WERI-Rb-1 (cell line): ENCODE results near the gene LIMS1.
"Not testable (repeated sequence)": the region's sequence is repeated elsewhere in the genome, so short reads cannot be mapped to it uniquely, and the experiment has no call there.

ENCODE experiments used
- DNase-seq: peaks from one replicate; pipeline ENCODE4 v3.0.0-alpha.2; 2020
- H3K27ac ChIP-seq: fragments of 250-450 bp; sonication (Bioruptor Pico); 2 replicates; pipeline ENCODE4 v1.5.1; 2020; ENCODE audit warnings: mild to moderate bottlenecking, moderate library complexity
- H3K27me3 ChIP-seq: fragments of 250-450 bp; sonication (Bioruptor Pico); 2 replicates; pipeline ENCODE4 v1.5.1; 2021; ENCODE audit warnings: mild to moderate bottlenecking, low read depth, moderate library complexity; ENCODE audit not compliant: insufficient read depth, severe bottlenecking
- H3K36me3 ChIP-seq: fragments of 250-450 bp; sonication (Bioruptor Pico); 2 replicates; pipeline ENCODE4 v1.5.1; 2020; ENCODE audit warnings: mild to moderate bottlenecking, moderate library complexity
- H3K4me3 ChIP-seq: 2 replicates; pipeline ENCODE4 v1.5.1; 2011; ENCODE audit warnings: low read depth, mild to moderate bottlenecking, control low read depth, low read length
- H3K9me3 ChIP-seq: fragments of 250-450 bp; sonication (Bioruptor Pico); 2 replicates; pipeline ENCODE4 v1.5.1; 2021; ENCODE audit warnings: mild to moderate bottlenecking, moderate library complexity; ENCODE audit not compliant: severe bottlenecking
- TF ChIP-seq, protein P1 (sequence below): IDR thresholded peaks from 2 replicates; pipeline ENCODE4 v1.5.1; 2011; ENCODE audit warnings: low read depth, mild to moderate bottlenecking, control low read depth, inconsistent platforms, low read length

The LIMS1 gene

DNA sequence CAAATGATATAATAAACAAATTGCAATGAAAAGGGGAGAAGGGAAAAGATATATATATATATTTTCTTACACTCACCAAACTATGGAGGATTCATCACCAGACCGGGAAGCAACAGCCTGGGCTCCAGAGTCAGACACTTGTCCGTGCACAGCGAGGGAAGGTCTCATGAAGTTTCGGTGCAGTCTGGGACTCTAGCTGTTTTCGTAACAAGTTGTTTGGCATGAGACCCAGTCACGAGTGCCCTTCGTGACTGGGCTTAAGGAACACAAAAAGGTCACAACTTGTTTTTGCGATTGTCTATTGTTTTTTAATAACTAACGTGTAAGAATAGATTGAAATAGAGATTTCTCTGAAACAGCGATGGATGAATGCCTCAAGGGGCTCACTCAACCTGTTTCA lies 66.9 kb downstream of the LIMS1 start:
- H3K27ac ChIP-seq, DNase-seq, H3K9me3 ChIP-seq, H3K27me3 ChIP-seq, H3K36me3 ChIP-seq, H3K4me3 ChIP-seq: not testable (repeated sequence)

DNA sequence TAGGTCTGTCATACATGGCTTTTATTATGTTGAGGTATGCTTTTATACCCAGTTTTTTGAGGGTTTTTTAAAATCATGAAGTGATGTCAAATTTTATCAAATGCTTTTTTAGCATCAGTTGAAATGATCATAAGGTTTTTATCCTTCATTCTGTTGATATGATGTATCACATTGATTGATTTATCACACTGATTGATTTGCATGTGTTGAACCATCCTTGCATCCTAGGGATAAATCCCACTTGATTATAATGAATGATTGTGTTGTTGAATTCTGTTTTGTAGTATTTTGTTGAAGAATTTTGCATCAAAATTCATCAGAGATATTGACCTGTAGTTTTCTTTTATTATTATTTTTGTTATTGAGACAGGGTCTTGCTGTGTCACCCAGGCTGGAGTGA lies 68.2 kb downstream of the LIMS1 start:
- Histone ChIP-seq H3K36me3 (no peaks in the 10 kb centered on the region), H3K27ac (no peak overlapping the region), H3K4me3 (no peak overlapping the region), H3K9me3 (no peaks in the 10 kb centered on the region), H3K27me3 (no peaks in the 10 kb centered on the region)
- DNase-seq, result no peak
- TF ChIP-seq, protein P1, sequence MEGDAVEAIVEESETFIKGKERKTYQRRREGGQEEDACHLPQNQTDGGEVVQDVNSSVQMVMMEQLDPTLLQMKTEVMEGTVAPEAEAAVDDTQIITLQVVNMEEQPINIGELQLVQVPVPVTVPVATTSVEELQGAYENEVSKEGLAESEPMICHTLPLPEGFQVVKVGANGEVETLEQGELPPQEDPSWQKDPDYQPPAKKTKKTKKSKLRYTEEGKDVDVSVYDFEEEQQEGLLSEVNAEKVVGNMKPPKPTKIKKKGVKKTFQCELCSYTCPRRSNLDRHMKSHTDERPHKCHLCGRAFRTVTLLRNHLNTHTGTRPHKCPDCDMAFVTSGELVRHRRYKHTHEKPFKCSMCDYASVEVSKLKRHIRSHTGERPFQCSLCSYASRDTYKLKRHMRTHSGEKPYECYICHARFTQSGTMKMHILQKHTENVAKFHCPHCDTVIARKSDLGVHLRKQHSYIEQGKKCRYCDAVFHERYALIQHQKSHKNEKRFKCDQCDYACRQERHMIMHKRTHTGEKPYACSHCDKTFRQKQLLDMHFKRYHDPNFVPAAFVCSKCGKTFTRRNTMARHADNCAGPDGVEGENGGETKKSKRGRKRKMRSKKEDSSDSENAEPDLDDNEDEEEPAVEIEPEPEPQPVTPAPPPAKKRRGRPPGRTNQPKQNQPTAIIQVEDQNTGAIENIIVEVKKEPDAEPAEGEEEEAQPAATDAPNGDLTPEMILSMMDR, result no peak

DNA sequence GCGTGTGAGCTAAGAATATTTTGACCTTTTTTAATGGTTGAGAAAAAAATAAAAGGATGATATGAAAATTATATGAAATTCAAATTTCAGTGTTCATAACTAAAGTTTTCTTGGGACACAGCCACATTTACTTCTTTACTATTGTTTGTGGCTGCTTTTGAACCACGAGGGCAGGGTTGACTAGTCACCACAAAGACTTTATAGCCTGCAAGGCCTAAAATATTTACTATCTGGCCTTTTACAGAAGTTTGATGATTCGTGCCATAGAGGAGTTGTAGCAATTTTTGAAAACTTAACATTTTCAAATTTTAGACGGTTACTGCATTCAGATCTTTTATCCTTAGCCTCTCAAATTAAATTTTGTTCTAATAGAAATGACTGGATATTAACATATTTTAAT lies 69.9 kb downstream of the LIMS1 start:
- H3K9me3 ChIP-seq, result no peaks in the 10 kb centered on the region
- H3K27ac ChIP-seq, result no peak overlapping the region
- TF ChIP-seq, protein P1, result no peak
- no peaks in the 10 kb centered on the region for H3K36me3 ChIP-seq
- no peak for DNase-seq
- H3K27me3 ChIP-seq, result no peaks in the 10 kb centered on the region
- H3K4me3 ChIP-seq, result no peak overlapping the region

DNA sequence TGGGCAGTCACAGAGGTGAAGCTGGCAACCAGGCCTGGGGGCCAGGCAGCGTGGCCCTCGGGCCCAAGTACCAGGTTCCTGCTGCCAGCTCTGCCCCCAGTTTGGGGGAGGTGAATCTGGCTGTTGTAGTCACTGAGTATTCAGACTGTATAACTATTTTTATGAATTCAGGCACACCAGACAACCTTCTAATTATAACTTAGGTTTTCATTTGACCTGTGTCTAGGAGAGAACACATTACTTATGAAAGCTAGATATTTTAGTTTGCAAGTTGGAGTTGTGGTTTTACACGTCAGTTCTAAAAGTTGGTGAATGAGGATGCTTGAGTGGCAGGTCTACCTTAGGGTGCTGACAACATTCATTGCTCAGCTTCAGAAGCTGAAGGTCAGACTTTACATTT lies 71.7 kb downstream of the LIMS1 start:
- no peak overlapping the region for H3K27ac ChIP-seq
- H3K4me3 ChIP-seq, result no peak overlapping the region

DNA sequence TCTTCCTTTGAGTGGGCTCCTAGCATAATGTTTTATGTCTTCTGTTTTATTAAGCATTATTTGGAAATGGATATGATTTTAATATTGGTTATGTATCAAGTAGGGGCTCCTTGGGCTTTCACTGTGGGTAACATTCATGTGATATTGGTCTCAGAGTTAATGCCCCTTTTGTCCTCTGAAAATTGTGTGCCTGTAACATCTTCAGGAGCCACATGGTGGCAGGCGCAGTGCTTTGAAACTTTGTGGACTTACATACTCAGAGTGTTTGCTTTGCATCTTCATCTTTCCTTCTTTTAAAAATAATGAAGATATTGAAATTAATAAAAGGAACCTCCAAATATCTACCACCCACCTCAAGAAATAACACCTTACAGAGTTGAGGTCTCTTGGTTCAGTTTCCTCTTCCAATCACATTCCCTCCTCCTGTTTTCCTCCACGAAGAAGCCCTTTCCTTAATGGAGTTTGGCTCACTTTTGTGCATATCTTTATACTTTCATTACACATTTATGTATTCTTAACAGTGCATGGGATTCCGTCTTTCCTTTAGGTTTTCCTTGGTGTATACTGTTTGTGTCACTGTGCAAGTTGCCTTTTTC lies 73.5 kb downstream of the LIMS1 start:
- H3K36me3 ChIP-seq, result no peaks in the 10 kb centered on the region

More for the DNA sequence above, 71.7 kb downstream of the LIMS1 start:
- Histone ChIP-seq H3K9me3 (no peaks in the 10 kb centered on the region), H3K27me3 (no peaks in the 10 kb centered on the region), H3K36me3 (no peaks in the 10 kb centered on the region)
- no peak for DNase-seq
- TF ChIP-seq, protein P1, result no peak

DNA sequence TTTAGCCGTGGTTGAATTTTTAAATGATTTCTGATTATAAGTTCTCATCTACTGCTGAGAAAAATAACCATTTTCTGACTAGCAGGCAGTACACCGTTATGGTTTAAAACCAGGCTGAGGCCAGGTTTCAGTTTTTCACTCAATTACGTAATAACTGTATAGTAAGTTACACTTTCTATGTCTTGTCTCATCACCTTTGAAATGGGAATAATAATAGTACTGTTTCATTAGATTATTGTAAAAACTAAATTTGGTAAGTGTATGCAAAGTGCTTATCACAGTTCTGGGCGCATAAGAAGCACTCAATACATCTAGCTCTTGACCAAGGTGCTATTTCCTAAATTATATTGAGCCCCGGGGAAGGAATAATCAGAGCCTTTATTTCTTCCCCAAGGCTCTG lies 76.8 kb downstream of the LIMS1 start:
- no peak for DNase-seq
- no peak overlapping the region for H3K4me3 ChIP-seq
- no peaks in the 10 kb centered on the region for H3K36me3 ChIP-seq
- H3K27ac ChIP-seq, result no peak overlapping the region
- TF ChIP-seq, protein P1, result no peak
- H3K9me3 ChIP-seq, result no peaks in the 10 kb centered on the region
- no peaks in the 10 kb centered on the region for H3K27me3 ChIP-seq

More for the DNA sequence above, 73.5 kb downstream of the LIMS1 start:
- peak; percentile 24 for DNase-seq
- H3K27ac ChIP-seq, result no peak overlapping the region
- no peaks in the 10 kb centered on the region for H3K9me3 ChIP-seq
- no peaks in the 10 kb centered on the region for H3K27me3 ChIP-seq
- TF ChIP-seq, protein P1, result peak; percentile 53
- H3K4me3 ChIP-seq, result no peak overlapping the region
